Astrocyte of the cerebellum (primary cell): ENCODE measurements around the gene ZSWIM3.

Experiments
- DNase-seq: peaks from one replicate; pipeline ENCODE4 v3.0.0-alpha.2; 2011; ENCODE audit warnings: low read depth
- H3K4me3 ChIP-seq: 2 replicates; pipeline ENCODE4 v1.5.1; 2011; ENCODE audit warnings: mild to moderate bottlenecking, low read depth, low read length, moderate library complexity
- in situ Hi-C: cut with HindIII; loops from 2 replicates; pipeline ENCODE4 v1.10.0; 2017; ENCODE audit warnings: low sequenced_read_pairs
- TF ChIP-seq, protein P1 (sequence below): IDR thresholded peaks from 2 replicates; pipeline ENCODE4 v1.5.1; 2012; ENCODE audit warnings: low read length, low read depth, moderate library complexity, mild to moderate bottlenecking; ENCODE audit errors: missing control alignments

The ZSWIM3 gene

GRCh38 chr20:45833030-45833882, 24.2 kb upstream of the ZSWIM3 start, which contains the start of gene SNX21:
SNX21 (plus strand) TSS chr20:45833799; CDS start chr20:45833920, 121 bp downstream.
- in situ Hi-C loops = no loop called here

DNA sequence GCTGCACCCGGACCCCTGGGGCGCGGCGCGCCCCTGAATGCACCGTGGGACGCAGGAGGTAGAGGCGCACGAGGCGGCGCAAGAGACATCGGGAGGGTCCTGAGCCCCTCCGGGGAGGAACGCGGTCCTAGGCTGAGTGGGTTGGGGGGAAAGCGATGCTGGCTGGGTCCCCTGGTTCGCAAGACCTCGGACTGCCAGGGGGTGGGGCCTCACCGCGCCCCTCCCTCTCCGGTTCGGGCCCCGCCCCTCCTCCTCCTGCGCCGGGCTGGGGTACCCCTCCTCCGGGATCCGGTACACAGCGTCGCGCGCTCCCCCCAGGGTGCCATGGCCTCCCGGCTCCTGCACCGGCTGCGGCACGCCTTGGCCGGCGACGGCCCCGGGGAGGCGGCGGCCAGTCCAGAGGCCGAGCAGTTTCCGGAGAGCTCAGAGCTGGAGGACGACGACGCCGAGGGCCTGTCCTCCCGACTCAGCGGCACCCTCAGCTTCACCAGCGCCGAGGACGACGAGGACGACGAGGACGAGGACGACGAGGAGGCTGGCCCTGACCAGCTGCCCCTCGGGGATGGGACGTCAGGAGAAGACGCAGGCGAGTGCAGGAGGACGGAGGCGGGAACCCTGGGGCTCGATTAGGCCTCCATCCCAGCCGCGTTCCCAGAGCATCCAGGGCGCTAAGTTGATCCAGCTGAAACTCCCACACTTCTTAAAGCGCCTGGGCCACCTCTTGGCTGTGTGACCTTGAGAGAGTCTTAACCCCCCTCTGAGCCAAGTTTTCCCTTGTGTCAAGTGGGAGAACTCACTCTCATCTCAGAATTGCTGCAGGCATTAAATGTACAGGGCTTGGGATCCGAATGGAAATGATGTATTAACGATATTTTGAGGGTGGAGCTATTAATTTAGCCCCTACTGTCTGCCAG, 23.3 kb upstream of the ZSWIM3 start:
- peak overlapping the region; percentile 63 for H3K4me3 ChIP-seq
- TF ChIP-seq, protein P1, sequence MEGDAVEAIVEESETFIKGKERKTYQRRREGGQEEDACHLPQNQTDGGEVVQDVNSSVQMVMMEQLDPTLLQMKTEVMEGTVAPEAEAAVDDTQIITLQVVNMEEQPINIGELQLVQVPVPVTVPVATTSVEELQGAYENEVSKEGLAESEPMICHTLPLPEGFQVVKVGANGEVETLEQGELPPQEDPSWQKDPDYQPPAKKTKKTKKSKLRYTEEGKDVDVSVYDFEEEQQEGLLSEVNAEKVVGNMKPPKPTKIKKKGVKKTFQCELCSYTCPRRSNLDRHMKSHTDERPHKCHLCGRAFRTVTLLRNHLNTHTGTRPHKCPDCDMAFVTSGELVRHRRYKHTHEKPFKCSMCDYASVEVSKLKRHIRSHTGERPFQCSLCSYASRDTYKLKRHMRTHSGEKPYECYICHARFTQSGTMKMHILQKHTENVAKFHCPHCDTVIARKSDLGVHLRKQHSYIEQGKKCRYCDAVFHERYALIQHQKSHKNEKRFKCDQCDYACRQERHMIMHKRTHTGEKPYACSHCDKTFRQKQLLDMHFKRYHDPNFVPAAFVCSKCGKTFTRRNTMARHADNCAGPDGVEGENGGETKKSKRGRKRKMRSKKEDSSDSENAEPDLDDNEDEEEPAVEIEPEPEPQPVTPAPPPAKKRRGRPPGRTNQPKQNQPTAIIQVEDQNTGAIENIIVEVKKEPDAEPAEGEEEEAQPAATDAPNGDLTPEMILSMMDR = no peak
- in situ Hi-C loops = no loop called here
- DNase-seq = no peak

More at GRCh38 chr20:45833030-45833882, 24.2 kb upstream of the ZSWIM3 start, which contains the start of gene SNX21:
- peak within 1 kb of the TSS; percentile 63 for H3K4me3 ChIP-seq
- peak; percentile 72 for DNase-seq
- TF ChIP-seq, protein P1 = no peak

DNA sequence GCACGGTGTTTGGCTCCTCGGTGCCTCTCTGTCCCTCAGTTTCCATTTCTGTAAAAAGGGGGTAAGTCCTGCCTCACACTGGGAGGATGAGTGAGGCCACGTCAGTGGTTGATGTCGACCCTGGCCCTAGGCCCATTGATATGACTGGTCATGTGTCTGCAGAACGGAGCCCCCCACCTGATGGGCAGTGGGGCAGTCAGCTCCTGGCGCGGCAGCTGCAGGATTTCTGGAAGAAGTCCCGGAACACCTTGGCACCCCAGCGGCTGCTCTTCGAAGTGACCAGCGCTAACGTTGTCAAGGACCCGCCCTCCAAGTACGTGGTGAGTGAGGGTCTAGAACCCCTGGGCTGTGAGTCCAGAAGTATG, 22.6 kb upstream of the ZSWIM3 start:
- no peak for DNase-seq
- H3K4me3 ChIP-seq = peak overlapping the region; percentile 63
- in situ Hi-C loops = no loop called here
- TF ChIP-seq, protein P1 = no peak

DNA sequence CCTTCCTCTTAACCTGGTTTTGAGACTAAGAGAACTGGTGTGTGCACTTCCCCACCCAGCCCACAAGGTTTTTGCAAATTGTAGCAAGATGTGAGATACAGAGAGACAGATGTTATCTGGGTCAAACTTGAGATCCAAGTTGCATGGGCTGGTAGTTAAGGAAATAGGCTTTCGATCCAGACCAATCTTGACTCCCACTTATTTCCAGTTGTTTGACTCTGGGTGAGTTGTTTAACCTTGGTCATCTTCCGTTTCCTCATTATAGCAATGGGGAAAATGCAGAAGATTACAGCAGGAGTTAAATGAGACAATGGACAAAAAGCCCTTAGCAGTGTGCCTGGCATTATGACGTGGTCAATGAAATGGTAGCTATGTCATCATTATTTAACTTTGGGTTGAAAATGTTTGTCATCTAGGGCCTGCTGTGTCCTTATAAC, 22.1 kb upstream of the ZSWIM3 start:
- in situ Hi-C loops = no loop called here
- DNase-seq = no peak
- TF ChIP-seq, protein P1 = no peak
- peak overlapping the region; percentile 63 for H3K4me3 ChIP-seq

GRCh38 chr20:45835825-45836224, 21.6 kb upstream of the ZSWIM3 start:
- no peak overlapping the region for H3K4me3 ChIP-seq
- TF ChIP-seq, protein P1 = no peak
- DNase-seq = no peak

DNA sequence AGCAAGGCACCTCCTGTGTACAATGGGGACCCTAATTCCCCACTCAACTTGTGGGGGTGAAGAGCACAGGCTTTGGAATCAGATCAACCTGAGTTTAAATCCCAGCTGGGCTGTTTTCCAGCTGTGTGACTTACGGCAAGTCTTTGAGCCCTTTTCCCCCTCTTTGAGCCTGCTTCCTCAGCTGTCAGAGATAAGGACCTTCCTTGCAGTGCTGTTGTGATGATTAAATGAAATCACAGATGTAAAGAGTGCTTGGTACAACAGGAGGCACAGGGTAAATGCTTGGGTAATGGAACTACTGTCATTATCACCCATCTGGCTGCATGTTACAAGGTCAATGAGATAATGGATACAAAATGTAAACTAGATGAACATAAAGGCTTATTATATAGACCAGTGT, 20.6 kb upstream of the ZSWIM3 start:
- in situ Hi-C loops = no loop called here
- H3K4me3 ChIP-seq = no peak overlapping the region
- DNase-seq = no peak
- TF ChIP-seq, protein P1 = no peak

More at GRCh38 chr20:45835825-45836224, 21.6 kb upstream of the ZSWIM3 start:
- in situ Hi-C loops = no loop called here
